Uterus (tissue), 4 donors: ENCODE data around the gene PPM1F. TPM values are rescaled to one million over a fixed set of nuclear protein-coding genes. Genes with fewer than 3 reads are reported as not detected.

Experiments used
- DNase-seq, 2 donors: peaks; one replicate each; pipeline ENCODE4 v3.0.0-alpha.2; 2019 to 2020
- H3K27ac ChIP-seq, 2 donors: fragments of 200-600 bp; sonication (generic); 1 replicate in 1 of 2; 2 replicates in 1 of 2; pipeline ENCODE4 v1.5.1; 2016 to 2018
- H3K27me3 ChIP-seq, 2 donors: fragments of 200-600 bp; sonication (generic); one replicate each; pipeline ENCODE4 v1.5.1; 2018 to 2019; ENCODE audit warnings: control low read depth in 1 of 2
- H3K36me3 ChIP-seq, 2 donors: fragments of 200-600 bp; sonication (generic); one replicate each; pipeline ENCODE4 v1.5.1; 2019; ENCODE audit warnings: control low read depth in 1 of 2
- H3K4me1 ChIP-seq, 2 donors: fragments of 200-600 bp; sonication (generic); one replicate each; pipeline ENCODE4 v1.5.1; 2018 to 2019; ENCODE audit warnings: control low read depth in 1 of 2
- H3K4me3 ChIP-seq, 2 donors: fragments of 200-600 bp; sonication (generic); 1 replicate in 1 of 2; 2 replicates in 1 of 2; pipeline ENCODE4 v1.5.1; 2018 to 2019; ENCODE audit warnings: mild to moderate bottlenecking in 1 of 2
- H3K9me3 ChIP-seq, 2 donors: fragments of 200-600 bp; sonication (generic); one replicate each; pipeline ENCODE4 v1.5.1; 2019; ENCODE audit warnings: control low read depth in 1 of 2
- POLR2A ChIP-seq, 2 donors: fragments of 450-650 bp; IDR thresholded peaks; one replicate each; pipeline ENCODE4 v1.6.1; 2016; ENCODE audit warnings: antibody characterized with exemption in 2 of 2, mild to moderate bottlenecking in 1 of 2, moderate library complexity in 1 of 2
- intact Hi-C: fragments of 100-400 bp; cut with DNase I; formaldehyde crosslinking; loops from one replicate; pipeline ENCODE4 v1.15.1; 2023; ENCODE audit warnings: low total_unique reads
- total RNA-seq, 4 donors: library from RNA; depleted of rRNA in 3 of 4; stranded (reverse); fragments of >200 nt in 3 of 4; gene quantifications; one replicate each; pipeline versions ENCODE4 v1.1.0 to v1.2.4, GENCODE V29; 2014 to 2023
- TF ChIP-seq, protein P1 (sequence below), 4 experiments: fragments of 200-600 bp in 2 of 4; fragments of 450-650 bp in 2 of 4; sonication (generic) in 2 of 4; IDR thresholded peaks; one replicate each; pipeline ENCODE4 v1.5.1; 2016 to 2019; ENCODE audit warnings: antibody characterized with exemption in 4 of 4, mild to moderate bottlenecking in 2 of 4, moderate library complexity in 1 of 4
- donor health status: DM: yes; HTN: yes; CAD: no.

Gene PPM1F
- total RNA-seq, 4 donors from 2014 or later, result 16.2 to 67.3 (median 48.8) TPM

DNA sequence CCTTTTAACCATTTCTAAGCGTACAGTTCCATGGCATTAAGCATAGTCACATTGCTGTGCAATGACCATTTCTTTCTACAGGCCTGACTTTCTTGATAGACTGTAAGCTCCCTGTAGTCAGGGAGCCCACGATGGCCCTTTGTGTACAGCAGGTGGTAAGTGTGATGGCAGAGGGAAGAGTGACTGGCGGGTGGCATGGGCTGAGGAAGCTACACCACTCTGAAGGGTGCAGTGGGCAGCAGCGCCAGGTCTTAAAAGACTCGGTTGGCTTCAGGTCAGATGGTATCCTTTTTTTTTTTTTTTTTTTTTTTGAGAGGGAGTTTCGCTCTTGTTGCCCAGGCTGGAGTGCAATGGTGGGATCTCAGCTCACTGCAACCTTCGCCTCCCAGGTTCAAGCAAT, 1.6 kb downstream of the PPM1F start:
- DNase-seq, result no peak
- TF ChIP-seq, protein P1, sequence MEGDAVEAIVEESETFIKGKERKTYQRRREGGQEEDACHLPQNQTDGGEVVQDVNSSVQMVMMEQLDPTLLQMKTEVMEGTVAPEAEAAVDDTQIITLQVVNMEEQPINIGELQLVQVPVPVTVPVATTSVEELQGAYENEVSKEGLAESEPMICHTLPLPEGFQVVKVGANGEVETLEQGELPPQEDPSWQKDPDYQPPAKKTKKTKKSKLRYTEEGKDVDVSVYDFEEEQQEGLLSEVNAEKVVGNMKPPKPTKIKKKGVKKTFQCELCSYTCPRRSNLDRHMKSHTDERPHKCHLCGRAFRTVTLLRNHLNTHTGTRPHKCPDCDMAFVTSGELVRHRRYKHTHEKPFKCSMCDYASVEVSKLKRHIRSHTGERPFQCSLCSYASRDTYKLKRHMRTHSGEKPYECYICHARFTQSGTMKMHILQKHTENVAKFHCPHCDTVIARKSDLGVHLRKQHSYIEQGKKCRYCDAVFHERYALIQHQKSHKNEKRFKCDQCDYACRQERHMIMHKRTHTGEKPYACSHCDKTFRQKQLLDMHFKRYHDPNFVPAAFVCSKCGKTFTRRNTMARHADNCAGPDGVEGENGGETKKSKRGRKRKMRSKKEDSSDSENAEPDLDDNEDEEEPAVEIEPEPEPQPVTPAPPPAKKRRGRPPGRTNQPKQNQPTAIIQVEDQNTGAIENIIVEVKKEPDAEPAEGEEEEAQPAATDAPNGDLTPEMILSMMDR (IDR thresholded peaks at IDR 0.05), result no peak
- TF ChIP-seq POLR2A (IDR thresholded peaks at IDR 0.05), result no peak
- H3K4me1 ChIP-seq, result peaks cover 10 to 16% of the 10 kb centered on the region in 2 donors
- no peak overlapping the region for H3K4me3 ChIP-seq
- intact Hi-C loops, result loop anchor here (5.0 kb wide), 1 partner anchor 239 kb away; no protein-coding TSS in a partner anchor
- peak overlapping the region in 1 of 2 donors; percentile 78 for H3K27ac ChIP-seq
- H3K9me3 ChIP-seq, result no peaks in the 10 kb centered on the region
- no peaks in the 10 kb centered on the region for H3K27me3 ChIP-seq
- H3K36me3 ChIP-seq, result no peaks in the 10 kb centered on the region

DNA sequence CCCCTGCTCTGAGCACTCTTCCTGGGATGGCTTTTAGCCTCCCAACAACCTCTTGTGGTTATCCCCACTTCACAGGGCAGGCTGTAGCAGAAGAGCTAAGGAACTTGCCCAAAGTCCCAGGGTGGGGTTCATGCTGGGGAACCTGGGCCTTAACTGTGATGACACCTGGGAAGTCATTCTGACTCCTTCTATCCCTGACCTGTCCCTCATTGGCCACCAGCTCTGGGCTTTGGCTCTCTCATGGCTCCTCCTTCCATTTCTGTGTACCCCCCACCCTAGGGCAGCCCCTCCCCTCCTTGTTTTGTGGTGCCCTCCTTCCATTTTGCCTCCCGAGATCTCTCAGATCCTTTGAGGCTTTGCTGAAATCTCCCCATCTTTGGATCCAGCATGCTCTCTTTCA, 2.7 kb downstream of the PPM1F start:
- no peak for TF ChIP-seq POLR2A (IDR thresholded peaks at IDR 0.05)
- TF ChIP-seq, protein P1 (IDR thresholded peaks at IDR 0.05), result no peak
- H3K27ac ChIP-seq, result peak overlapping the region; percentile 87 to 97
- no peaks in the 10 kb centered on the region for H3K9me3 ChIP-seq
- no peaks in the 10 kb centered on the region for H3K36me3 ChIP-seq
- peaks cover 10 to 16% of the 10 kb centered on the region in 2 donors for H3K4me1 ChIP-seq
- intact Hi-C loops, result loop anchor here (5.0 kb wide), 1 partner anchor 238 kb away; no protein-coding TSS in a partner anchor
- H3K4me3 ChIP-seq, result no peak overlapping the region
- DNase-seq, result no peak
- H3K27me3 ChIP-seq, result no peaks in the 10 kb centered on the region

DNA sequence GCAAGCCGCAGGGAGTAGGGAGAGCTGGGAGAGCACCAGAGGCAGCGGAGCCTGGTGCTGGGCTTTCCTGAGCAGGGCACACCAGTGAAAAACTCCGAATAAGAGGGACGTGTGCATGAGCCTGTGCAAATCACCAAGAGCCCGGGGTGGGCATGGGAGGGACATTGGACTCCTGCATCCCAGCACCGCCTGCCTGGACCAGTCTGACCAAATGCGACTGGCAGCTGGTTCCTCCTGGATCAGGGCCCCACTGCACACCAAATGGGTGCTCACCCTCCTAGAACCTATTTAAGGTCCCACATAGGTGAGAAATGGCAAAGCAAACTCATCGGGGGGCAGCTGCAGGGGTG, 3.1 kb downstream of the PPM1F start:
- intact Hi-C loops, result no loop called here
- Histone ChIP-seq H3K36me3 (no peaks in the 10 kb centered on the region), H3K27ac (peak overlapping the region; percentile 87 to 97), H3K4me1 (peaks cover 10 to 16% of the 10 kb centered on the region in 2 donors), H3K27me3 (no peaks in the 10 kb centered on the region), H3K4me3 (no peak overlapping the region), H3K9me3 (no peaks in the 10 kb centered on the region)
- DNase-seq, result no peak
- TF ChIP-seq, protein P1 (IDR thresholded peaks at IDR 0.05), result no peak
- no peak for TF ChIP-seq POLR2A (IDR thresholded peaks at IDR 0.05)

DNA sequence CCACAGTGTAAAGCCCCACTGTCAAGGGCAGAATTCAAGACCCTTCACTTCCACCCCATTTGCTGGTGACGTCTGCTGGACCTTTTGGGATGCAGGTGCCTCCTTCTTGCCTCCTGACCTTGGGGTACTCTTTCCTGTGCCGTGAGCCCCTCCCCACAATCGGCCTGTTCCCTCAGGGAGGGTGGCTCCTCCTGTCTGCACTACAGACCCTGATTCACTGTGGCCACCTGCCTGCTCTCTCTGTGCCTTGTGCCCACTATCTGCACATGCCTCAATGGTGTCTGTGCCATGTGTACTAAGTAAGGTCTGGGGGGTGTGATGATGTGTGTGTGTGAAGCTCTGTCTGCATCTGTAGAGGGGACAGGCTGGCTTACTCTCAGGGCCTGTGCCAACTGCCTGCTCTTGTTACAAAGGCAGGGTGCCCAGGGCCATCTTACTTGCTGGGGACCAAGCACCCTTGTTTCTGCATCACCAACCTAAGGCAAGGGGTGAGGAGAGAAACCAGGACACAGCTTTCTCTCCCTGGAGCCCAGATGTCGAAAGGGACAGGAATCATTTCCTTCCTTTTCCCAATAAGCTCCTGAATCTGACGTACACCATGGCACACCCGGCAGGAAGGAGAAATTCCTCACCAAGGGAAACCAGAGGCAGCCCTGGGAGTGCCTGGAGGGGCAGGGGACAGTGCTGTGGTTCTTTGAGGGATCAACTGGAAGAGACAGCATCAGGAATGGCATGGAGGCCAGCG, 3.7 kb downstream of the PPM1F start:
- H3K9me3 ChIP-seq, result no peaks in the 10 kb centered on the region
- no peak for DNase-seq
- H3K27me3 ChIP-seq, result no peaks in the 10 kb centered on the region
- no peak overlapping the region for H3K4me3 ChIP-seq
- intact Hi-C loops, result no loop called here
- peak overlapping the region; percentile 87 to 97 for H3K27ac ChIP-seq
- peaks cover 10 to 16% of the 10 kb centered on the region in 2 donors for H3K4me1 ChIP-seq
- no peaks in the 10 kb centered on the region for H3K36me3 ChIP-seq
- TF ChIP-seq, protein P1 (IDR thresholded peaks at IDR 0.05), result no peak
- TF ChIP-seq POLR2A (IDR thresholded peaks at IDR 0.05), result no peak

DNA sequence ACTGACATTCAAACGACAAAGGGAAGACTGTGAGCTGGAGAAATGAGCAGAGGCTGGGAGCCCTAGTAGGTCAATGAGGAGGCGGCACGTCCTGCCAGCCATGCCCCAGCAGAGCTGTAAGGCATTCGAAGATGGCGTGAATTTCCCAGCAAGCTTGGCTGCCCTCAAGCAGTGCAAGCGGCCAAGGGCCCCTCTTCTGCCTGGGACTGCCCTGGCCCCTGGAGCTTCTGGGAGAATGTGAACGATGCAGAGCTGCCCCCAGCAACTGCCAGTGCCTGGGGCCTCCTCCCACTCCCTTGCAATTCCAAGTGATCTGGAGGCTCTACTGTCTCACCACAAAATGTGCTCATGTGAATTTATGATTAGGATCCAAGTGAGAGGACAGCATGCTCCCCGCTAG, 4.3 kb downstream of the PPM1F start:
- Histone ChIP-seq H3K27ac (peak overlapping the region; percentile 87 to 97), H3K4me3 (no peak overlapping the region), H3K9me3 (no peaks in the 10 kb centered on the region), H3K27me3 (no peaks in the 10 kb centered on the region), H3K36me3 (no peaks in the 10 kb centered on the region), H3K4me1 (peaks cover 14 to 16% of the 10 kb centered on the region in 2 donors)
- intact Hi-C loops, result no loop called here
- no peak for TF ChIP-seq POLR2A (IDR thresholded peaks at IDR 0.05)
- TF ChIP-seq, protein P1 (IDR thresholded peaks at IDR 0.05), result no peak
- no peak for DNase-seq
